Stimulated activated CD4-positive, alpha-beta T cell treated with anti-CD3 and anti-CD28 coated beads, Interleukin-4, amount 100 ng/mL, for 1 hour (primary cell): ENCODE data around the gene JPH3.
"Not testable (repeated sequence)": the region's sequence is repeated elsewhere in the genome, so short reads cannot be mapped to it uniquely, and the experiment has no call there.

Source experiments
- DNase-seq: peaks from one replicate; pipeline ENCODE4 v3.0.0-alpha.2; 2020

JPH3 gene

GRCh38 chr16:87658564-87659225 is 56.4 kb downstream of the JPH3 start:
- no peak for DNase-seq

- no peak for DNase-seq
Observed at GRCh38 chr16:87661561-87661960, 59.3 kb downstream of the JPH3 start.

GRCh38 chr16:87662254-87663204 is 60.2 kb downstream of the JPH3 start:
- no peak for DNase-seq

- no peak for DNase-seq
Observed at GRCh38 chr16:87664792-87665191, 62.5 kb downstream of the JPH3 start.

- DNase-seq = no peak
Observed at GRCh38 chr16:87665193-87665592, 62.9 kb downstream of the JPH3 start.

GRCh38 chr16:87666919-87667318 is 64.6 kb downstream of the JPH3 start:
- DNase-seq = no peak

- DNase-seq = no peak
Observed at GRCh38 chr16:87667443-87667842, 65.1 kb downstream of the JPH3 start.

- DNase-seq = no peak
Observed at GRCh38 chr16:87667946-87668345, 65.6 kb downstream of the JPH3 start.

GRCh38 chr16:87669672-87670071 is 67.4 kb downstream of the JPH3 start:
- no peak for DNase-seq

- DNase-seq = no peak
Observed at GRCh38 chr16:87671221-87671620, 68.9 kb downstream of the JPH3 start.

- DNase-seq = no peak
Observed at GRCh38 chr16:87671715-87672270, 69.5 kb downstream of the JPH3 start.

- no peak for DNase-seq
Observed at GRCh38 chr16:87674419-87674818, 72.1 kb downstream of the JPH3 start.

- no peak for DNase-seq
Observed at GRCh38 chr16:87675111-87675719, 72.9 kb downstream of the JPH3 start.

- no peak for DNase-seq
Observed at GRCh38 chr16:87677830-87678229, 75.5 kb downstream of the JPH3 start.

GRCh38 chr16:87678618-87679017 is 76.3 kb downstream of the JPH3 start:
- DNase-seq = no peak

- no peak for DNase-seq
Observed at GRCh38 chr16:87679593-87680271, 77.4 kb downstream of the JPH3 start.

- DNase-seq = no peak
Observed at GRCh38 chr16:87680272-87680644, 78.0 kb downstream of the JPH3 start.

GRCh38 chr16:87681051-87681602 is 78.8 kb downstream of the JPH3 start:
- not testable (repeated sequence) for DNase-seq

- DNase-seq = no peak
Observed at GRCh38 chr16:87681981-87682570, 79.8 kb downstream of the JPH3 start.

GRCh38 chr16:87682852-87683399 is 80.6 kb downstream of the JPH3 start:
- DNase-seq = no peak

GRCh38 chr16:87684106-87684677 is 81.9 kb downstream of the JPH3 start:
- no peak for DNase-seq
